HepG2 (cell line): ENCODE data around the gene PHF5A. TPM values are rescaled to one million over a fixed set of nuclear protein-coding genes. Genes with fewer than 3 reads are reported as not detected.

ENCODE experiments used
- EP300 ChIP-seq, 3 experiments: sonication (generic) in 1 of 3; formaldehyde crosslinking in 1 of 3; IDR thresholded peaks; 2 replicates each; pipeline versions ENCODE4 v1.5.1 to v1.6.1; 2011 to 2020; ENCODE audit warnings: low read depth in 2 of 3, low read length in 2 of 3, borderline replicate concordance in 1 of 3, improper control_type of control experiment in 1 of 3, mild to moderate bottlenecking in 1 of 3, missing genetic modification reagents in 1 of 3, moderate library complexity in 1 of 3
- HNRNPK ChIP-seq: fragments of 200-400 bp; formaldehyde crosslinking; IDR thresholded peaks from 2 replicates; pipeline ENCODE4 v1.6.1; 2018; ENCODE audit warnings: low read length, low read depth, moderate library complexity, mild to moderate bottlenecking; ENCODE audit not compliant: poor library complexity, severe bottlenecking
- HOXA3 ChIP-seq: sonication (generic); formaldehyde crosslinking; IDR thresholded peaks from 2 replicates; pipeline ENCODE4 v1.5.0; 2020; ENCODE audit warnings: missing genetic modification reagents
- IKZF1 ChIP-seq: fragments of 450-650 bp; IDR thresholded peaks from 2 replicates; pipeline ENCODE4 v1.7.1; 2016
- MXI1 ChIP-seq: IDR thresholded peaks from 3 replicates; pipeline ENCODE4 v1.6.1; 2012; ENCODE audit warnings: low read depth, low read length, inconsistent platforms, borderline replicate concordance
- SP1 ChIP-seq, 2 experiments: fragments of 450-650 bp in 1 of 2; sonication (generic) in 1 of 2; formaldehyde crosslinking in 1 of 2; IDR thresholded peaks; 2 replicates each; pipeline versions ENCODE4 v1.4.0 to v1.6.1; 2016 to 2020; ENCODE audit warnings: missing genetic modification reagents in 1 of 2
- TCF12 ChIP-seq, 2 experiments: fragments of 450-650 bp in 1 of 2; sonication (generic) in 1 of 2; formaldehyde crosslinking in 1 of 2; IDR thresholded peaks; 2 replicates each; pipeline versions ENCODE4 v1.6.1 to v1.8.0; 2017 to 2022; ENCODE audit warnings: antibody characterized with exemption in 1 of 2, mild to moderate bottlenecking in 1 of 2, missing genetic modification reagents in 1 of 2, moderate library complexity in 1 of 2
- WIZ ChIP-seq: sonication (generic); formaldehyde crosslinking; IDR thresholded peaks from 2 replicates; pipeline ENCODE4 v1.5.1; 2020; ENCODE audit warnings: mild to moderate bottlenecking, missing genetic modification reagents
- ZNF232 ChIP-seq: sonication (generic); formaldehyde crosslinking; IDR thresholded peaks from 2 replicates; pipeline ENCODE4 v1.4.0; 2020; ENCODE audit warnings: missing genetic modification reagents, borderline replicate concordance
- ZNF317 ChIP-seq: sonication (generic); formaldehyde crosslinking; IDR thresholded peaks from 2 replicates; pipeline ENCODE4 v1.5.0; 2020; ENCODE audit warnings: mild to moderate bottlenecking, missing genetic modification reagents
- ZNF326 ChIP-seq: sonication (generic); formaldehyde crosslinking; IDR thresholded peaks from 2 replicates; pipeline ENCODE4 v1.4.0; 2020; ENCODE audit warnings: missing genetic modification reagents, borderline replicate concordance
- ZNF34 ChIP-seq: sonication (generic); formaldehyde crosslinking; IDR thresholded peaks from 2 replicates; pipeline ENCODE4 v1.4.0; 2020; ENCODE audit warnings: mild to moderate bottlenecking, missing genetic modification reagents, borderline replicate concordance
- ZNF501 ChIP-seq: sonication (generic); formaldehyde crosslinking; IDR thresholded peaks from 2 replicates; pipeline ENCODE4 v1.5.1; 2020; ENCODE audit warnings: mild to moderate bottlenecking, moderate library complexity, missing genetic modification reagents
- ZNF746 ChIP-seq: sonication (generic); formaldehyde crosslinking; IDR thresholded peaks from 2 replicates; pipeline ENCODE4 v1.8.0; 2022; ENCODE audit warnings: mild to moderate bottlenecking, missing genetic modification reagents
- polyA plus RNA-seq, 8 experiments: library from polyadenylated mRNA; depleted of rRNA in 3 of 8; stranded (reverse) in 7 of 8; unstranded in 1 of 8; fragments of >200 nt; fragmentation: Illumina TruSeq in 4 of 8; extraction: Trizol in 4 of 8; gene quantifications; 2 replicates each; pipeline versions ENCODE4 v1.2.1 to v1.2.3, GENCODE V29; 2011 to 2016; ENCODE audit warnings: low read depth in 4 of 8, missing spikeins in 1 of 8, mixed read lengths in 1 of 8; ENCODE audit not compliant: insufficient read depth in 1 of 8
- total RNA-seq, 5 experiments: library from RNA; depleted of rRNA; stranded (reverse); fragments of >200 nt; fragmentation: Illumina TruSeq; extraction: Trizol; gene quantifications; 2 replicates each; pipeline ENCODE4 v1.2.3, GENCODE V29; 2016; ENCODE audit warnings: low read depth in 1 of 5
- TF ChIP-seq, protein P1 (sequence below): sonication (generic); formaldehyde crosslinking; IDR thresholded peaks from 2 replicates; pipeline ENCODE4 v1.5.0; 2020; ENCODE audit warnings: missing genetic modification reagents
- TF ChIP-seq, protein P2 (sequence below): sonication (generic); formaldehyde crosslinking; IDR thresholded peaks from 2 replicates; pipeline ENCODE4 v1.5.1; 2020; ENCODE audit warnings: missing genetic modification reagents, mild to moderate bottlenecking, borderline replicate concordance
- TF ChIP-seq, protein P3 (sequence below): sonication (generic); formaldehyde crosslinking; IDR thresholded peaks from 2 replicates; pipeline ENCODE4 v1.5.0; 2020; ENCODE audit warnings: missing genetic modification reagents, mild to moderate bottlenecking, borderline replicate concordance
- TF ChIP-seq, protein P4 (sequence below): sonication (generic); formaldehyde crosslinking; IDR thresholded peaks from 2 replicates; pipeline ENCODE4 v1.5.1; 2020; ENCODE audit warnings: mild to moderate bottlenecking, missing genetic modification reagents, moderate library complexity
- TF ChIP-seq, protein P5 (sequence below): sonication (generic); formaldehyde crosslinking; IDR thresholded peaks from 2 replicates; pipeline ENCODE4 v1.9.0; 2021; ENCODE audit warnings: missing genetic modification reagents, borderline replicate concordance

The PHF5A gene
- total and polyA plus RNA-seq, 2 of the 13 experiments (the other 11 are each of a cell fraction or from before 2014, with no cell fraction given) = 56.6 to 105 TPM

DNA sequence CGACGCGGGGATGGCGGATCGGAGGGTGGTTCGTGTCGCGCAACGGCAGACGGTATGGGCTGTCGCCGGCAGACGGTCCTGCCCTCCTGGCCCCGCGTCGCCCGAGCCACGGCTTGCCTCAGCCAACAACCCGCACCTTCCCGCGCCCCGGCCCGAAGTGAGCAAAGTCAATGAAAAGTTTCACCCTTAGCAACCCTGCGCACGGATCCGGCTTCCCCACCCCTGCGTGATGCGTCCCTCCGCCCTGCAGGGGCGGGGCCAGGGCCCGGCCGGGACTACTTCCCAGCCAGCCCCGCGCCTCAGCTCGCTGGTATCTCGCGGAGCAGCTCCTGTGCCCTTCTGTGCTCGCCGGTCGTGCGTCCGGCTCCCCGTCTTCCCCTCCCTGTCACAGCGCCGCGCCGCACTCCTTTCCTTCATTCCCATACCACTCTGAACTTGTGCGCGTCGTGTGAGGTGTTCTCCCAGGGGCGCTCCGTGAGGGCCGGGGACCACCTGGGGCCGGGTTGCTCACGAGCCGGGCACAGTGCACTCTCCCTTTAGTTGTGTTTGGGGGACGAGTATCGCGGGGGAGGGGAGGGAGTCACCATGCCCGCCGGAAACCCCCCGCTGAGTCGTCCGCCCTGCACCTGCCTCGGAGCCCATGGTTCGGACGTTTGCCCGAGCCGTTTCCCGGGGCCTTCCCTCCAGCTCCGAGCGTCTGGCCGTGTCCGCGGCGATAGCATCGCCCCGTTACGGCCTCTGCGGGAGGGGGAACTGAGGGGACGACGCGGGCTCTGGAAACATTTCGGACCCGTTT lies 21.7 kb downstream of the PHF5A start, which contains the start of gene TOB2 (continued):
- peak; percentile 90; the same call in 2 of the 3 replicates for TF ChIP-seq MXI1
- TF ChIP-seq ZNF746 (CRISPR knock-in tag) = peak; percentile 92
- TF ChIP-seq SP1 (IDR thresholded peaks at IDR 0.05) = 0 out of 2 replicates have a peak, but pooled peaks have one; percentile 75
- TF ChIP-seq SP1 (CRISPR knock-in tag; IDR thresholded peaks at IDR 0.05) = peak; percentile 100
- TF ChIP-seq, protein P1, sequence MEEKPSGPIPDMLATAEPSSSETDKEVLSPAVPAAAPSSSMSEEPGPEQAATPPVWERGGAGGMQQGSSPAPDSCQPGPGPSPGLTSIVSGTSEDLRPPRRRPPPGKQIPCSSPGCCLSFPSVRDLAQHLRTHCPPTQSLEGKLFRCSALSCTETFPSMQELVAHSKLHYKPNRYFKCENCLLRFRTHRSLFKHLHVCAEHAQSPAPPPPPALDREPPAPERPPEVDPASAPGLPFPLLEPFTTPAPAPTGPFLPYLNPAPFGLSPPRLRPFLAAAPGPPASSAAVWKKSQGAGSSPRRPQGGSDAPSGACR (CRISPR knock-in tag) = peak; percentile 86; the same call in 1 of the 2 replicates
- TF ChIP-seq ZNF317 (CRISPR knock-in tag) = peak; percentile 86
- TF ChIP-seq ZNF326 (CRISPR knock-in tag) = peak; percentile 72; the same call in 1 of the 2 replicates
- TF ChIP-seq IKZF1 = no peak
- TF ChIP-seq ZNF501 (CRISPR knock-in tag) = peak; percentile 98
- TF ChIP-seq EP300 (IDR thresholded peaks at IDR 0.05; ENCODE audit: low read depth in 2 of 2, low read length in 2 of 2) = peak; percentile 71 to 81; a peak in 3 of 4 replicates
- TF ChIP-seq EP300 (CRISPR knock-in tag; IDR thresholded peaks at IDR 0.05; ENCODE audit: borderline replicate concordance) = peak; percentile 76
- TF ChIP-seq ZNF232 (CRISPR knock-in tag) = peak; percentile 55
- peak; percentile 77; the same call in 1 of the 2 replicates for TF ChIP-seq ZNF34 (CRISPR knock-in tag)
- TF ChIP-seq, protein P2, sequence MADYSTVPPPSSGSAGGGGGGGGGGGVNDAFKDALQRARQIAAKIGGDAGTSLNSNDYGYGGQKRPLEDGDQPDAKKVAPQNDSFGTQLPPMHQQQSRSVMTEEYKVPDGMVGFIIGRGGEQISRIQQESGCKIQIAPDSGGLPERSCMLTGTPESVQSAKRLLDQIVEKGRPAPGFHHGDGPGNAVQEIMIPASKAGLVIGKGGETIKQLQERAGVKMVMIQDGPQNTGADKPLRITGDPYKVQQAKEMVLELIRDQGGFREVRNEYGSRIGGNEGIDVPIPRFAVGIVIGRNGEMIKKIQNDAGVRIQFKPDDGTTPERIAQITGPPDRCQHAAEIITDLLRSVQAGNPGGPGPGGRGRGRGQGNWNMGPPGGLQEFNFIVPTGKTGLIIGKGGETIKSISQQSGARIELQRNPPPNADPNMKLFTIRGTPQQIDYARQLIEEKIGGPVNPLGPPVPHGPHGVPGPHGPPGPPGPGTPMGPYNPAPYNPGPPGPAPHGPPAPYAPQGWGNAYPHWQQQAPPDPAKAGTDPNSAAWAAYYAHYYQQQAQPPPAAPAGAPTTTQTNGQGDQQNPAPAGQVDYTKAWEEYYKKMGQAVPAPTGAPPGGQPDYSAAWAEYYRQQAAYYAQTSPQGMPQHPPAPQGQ (CRISPR knock-in tag) = no peak; the same call in 1 of the 2 replicates
- TF ChIP-seq, protein P3, sequence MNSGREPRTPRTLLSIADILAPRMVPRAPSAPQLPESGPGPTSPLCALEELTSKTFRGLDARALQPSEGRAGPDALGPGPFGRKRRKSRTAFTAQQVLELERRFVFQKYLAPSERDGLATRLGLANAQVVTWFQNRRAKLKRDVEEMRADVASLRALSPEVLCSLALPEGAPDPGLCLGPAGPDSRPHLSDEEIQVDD (CRISPR knock-in tag) = peak; percentile 86
- TF ChIP-seq, protein P4, sequence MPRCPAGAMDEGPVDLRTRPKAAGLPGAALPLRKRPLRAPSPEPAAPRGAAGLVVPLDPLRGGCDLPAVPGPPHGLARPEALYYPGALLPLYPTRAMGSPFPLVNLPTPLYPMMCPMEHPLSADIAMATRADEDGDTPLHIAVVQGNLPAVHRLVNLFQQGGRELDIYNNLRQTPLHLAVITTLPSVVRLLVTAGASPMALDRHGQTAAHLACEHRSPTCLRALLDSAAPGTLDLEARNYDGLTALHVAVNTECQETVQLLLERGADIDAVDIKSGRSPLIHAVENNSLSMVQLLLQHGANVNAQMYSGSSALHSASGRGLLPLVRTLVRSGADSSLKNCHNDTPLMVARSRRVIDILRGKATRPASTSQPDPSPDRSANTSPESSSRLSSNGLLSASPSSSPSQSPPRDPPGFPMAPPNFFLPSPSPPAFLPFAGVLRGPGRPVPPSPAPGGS = peak; percentile 81
- TF ChIP-seq TCF12 (IDR thresholded peaks at IDR 0.05) = no peak
- TF ChIP-seq TCF12 (CRISPR knock-in tag; IDR thresholded peaks at IDR 0.05) = peak; percentile 58
- peak; percentile 91 for TF ChIP-seq HOXA3 (CRISPR knock-in tag)
- peak; percentile 97 for TF ChIP-seq HNRNPK
- peak; percentile 42; the same call in 1 of the 2 replicates for TF ChIP-seq WIZ
- TF ChIP-seq, protein P5, sequence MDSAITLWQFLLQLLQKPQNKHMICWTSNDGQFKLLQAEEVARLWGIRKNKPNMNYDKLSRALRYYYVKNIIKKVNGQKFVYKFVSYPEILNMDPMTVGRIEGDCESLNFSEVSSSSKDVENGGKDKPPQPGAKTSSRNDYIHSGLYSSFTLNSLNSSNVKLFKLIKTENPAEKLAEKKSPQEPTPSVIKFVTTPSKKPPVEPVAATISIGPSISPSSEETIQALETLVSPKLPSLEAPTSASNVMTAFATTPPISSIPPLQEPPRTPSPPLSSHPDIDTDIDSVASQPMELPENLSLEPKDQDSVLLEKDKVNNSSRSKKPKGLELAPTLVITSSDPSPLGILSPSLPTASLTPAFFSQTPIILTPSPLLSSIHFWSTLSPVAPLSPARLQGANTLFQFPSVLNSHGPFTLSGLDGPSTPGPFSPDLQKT = peak; percentile 79; the same call in 1 of the 2 replicates
